ENCODE results near the gene CCDC81. TPM values are rescaled to one million over a fixed set of nuclear protein-coding genes. Genes with fewer than 3 reads are reported as not detected.

Gene CCDC81
- total RNA-seq, 2 donors from 2014 or later: 0.51 TPM; not detected in 1

DNA sequence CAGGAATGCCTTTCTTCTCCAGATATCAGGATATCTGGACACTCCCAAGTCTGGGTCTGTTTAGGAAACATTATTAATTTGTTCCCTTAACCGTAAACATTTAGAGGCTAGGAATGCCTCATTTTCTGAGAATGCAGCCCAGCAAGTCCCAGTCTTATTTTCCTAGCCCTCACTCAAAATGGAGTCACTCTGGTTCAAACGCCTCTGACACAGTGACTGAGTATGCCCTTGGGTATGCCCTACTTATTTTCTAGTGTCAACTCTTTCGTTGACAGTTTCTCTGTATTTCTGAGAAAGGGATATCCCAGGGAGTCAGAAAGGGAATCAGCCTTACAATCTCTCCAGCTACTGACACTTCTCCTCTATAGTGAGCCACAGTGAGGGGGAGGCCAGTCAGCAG lies 16.0 kb upstream of the CCDC81 start:
- Histone ChIP-seq H3K4me1 (no peaks in the 10 kb centered on the region), H3K4me3 (no peak overlapping the region), H3K36me3 (no peaks in the 10 kb centered on the region), H3K27ac (no peak overlapping the region), H3K27me3 (no peaks in the 10 kb centered on the region), H3K9me3 (no peaks in the 10 kb centered on the region)
- no peak for DNase-seq (ENCODE audit: low spot score)
- TF ChIP-seq CTCF (IDR thresholded peaks at IDR 0.05): no peak

- H3K4me3 ChIP-seq: no peak overlapping the region
- H3K27ac ChIP-seq: no peak overlapping the region
- H3K36me3 ChIP-seq: no peaks in the 10 kb centered on the region
- DNase-seq (ENCODE audit: low spot score): no peak
- no peaks in the 10 kb centered on the region for H3K9me3 ChIP-seq
- no peaks in the 10 kb centered on the region for H3K4me1 ChIP-seq
- H3K27me3 ChIP-seq: no peaks in the 10 kb centered on the region
- TF ChIP-seq CTCF (IDR thresholded peaks at IDR 0.05): no peak
Observed at GRCh38 chr11:86360775-86361395, 13.8 kb upstream of the CCDC81 start.

DNA sequence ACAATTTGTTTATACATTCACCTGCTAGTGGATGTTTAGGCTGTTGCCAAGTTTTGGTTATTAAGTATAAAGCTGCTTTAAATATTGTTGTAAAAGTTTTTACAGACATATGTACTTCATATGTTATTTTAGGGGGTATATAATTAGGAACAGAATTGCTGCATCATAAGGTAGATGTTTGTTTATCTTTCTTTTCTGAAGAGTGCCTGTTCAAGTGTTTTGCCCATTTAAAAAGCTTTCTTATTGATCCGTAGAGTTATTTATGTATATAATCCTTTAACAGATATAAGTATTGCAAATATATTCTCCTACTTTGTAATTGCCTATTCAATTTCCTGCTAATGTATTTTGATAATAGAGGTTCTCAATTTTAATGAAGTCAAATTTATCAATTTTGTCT lies 11.3 kb upstream of the CCDC81 start:
- H3K9me3 ChIP-seq: no peaks in the 10 kb centered on the region

GRCh38 chr11:86365546-86365945 lies 9.1 kb upstream of the CCDC81 start:
- no peak for DNase-seq (ENCODE audit: low spot score)
- Histone ChIP-seq H3K4me1 (no peaks in the 10 kb centered on the region), H3K4me3 (no peak overlapping the region), H3K27me3 (no peaks in the 10 kb centered on the region), H3K9me3 (no peaks in the 10 kb centered on the region), H3K36me3 (no peaks in the 10 kb centered on the region), H3K27ac (no peak overlapping the region)
- no peak for TF ChIP-seq CTCF (IDR thresholded peaks at IDR 0.05)

More for the DNA sequence above, 11.3 kb upstream of the CCDC81 start:
- Histone ChIP-seq H3K27ac (no peak overlapping the region), H3K27me3 (no peaks in the 10 kb centered on the region), H3K4me1 (no peaks in the 10 kb centered on the region), H3K36me3 (no peaks in the 10 kb centered on the region), H3K4me3 (no peak overlapping the region)
- DNase-seq (ENCODE audit: low spot score): no peak
- no peak for TF ChIP-seq CTCF (IDR thresholded peaks at IDR 0.05)

GRCh38 chr11:86369668-86370067 lies 5.0 kb upstream of the CCDC81 start:
- DNase-seq (ENCODE audit: low spot score): no peak
- no peaks in the 10 kb centered on the region for H3K36me3 ChIP-seq
- H3K27ac ChIP-seq: no peak overlapping the region
- no peak for TF ChIP-seq CTCF (IDR thresholded peaks at IDR 0.05)
- H3K27me3 ChIP-seq: no peaks in the 10 kb centered on the region
- no peaks in the 10 kb centered on the region for H3K9me3 ChIP-seq
- no peaks in the 10 kb centered on the region for H3K4me1 ChIP-seq
- H3K4me3 ChIP-seq: no peak overlapping the region

DNA sequence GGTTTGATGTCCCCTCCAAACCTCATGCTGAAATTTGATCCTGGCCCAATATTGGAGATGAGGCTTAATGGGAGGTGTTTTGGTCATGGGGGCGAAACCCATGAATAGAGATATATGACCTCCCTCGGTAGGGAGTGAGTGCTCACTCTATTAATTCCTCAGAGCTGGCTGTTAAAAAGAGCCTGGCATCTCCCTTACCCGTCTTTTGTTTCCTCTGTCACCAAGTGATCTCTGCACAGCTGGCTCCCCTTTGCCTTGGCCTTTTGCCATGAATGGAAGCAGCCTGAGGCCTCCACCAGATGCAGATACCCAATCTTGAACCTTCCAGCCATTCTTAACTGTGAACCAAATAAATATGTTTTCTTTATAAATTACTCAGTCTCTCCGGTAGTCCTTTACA lies 4.5 kb upstream of the CCDC81 start:
- Histone ChIP-seq H3K4me3 (no peak overlapping the region), H3K27me3 (no peaks in the 10 kb centered on the region), H3K9me3 (no peaks in the 10 kb centered on the region), H3K36me3 (no peaks in the 10 kb centered on the region), H3K27ac (no peak overlapping the region), H3K4me1 (no peaks in the 10 kb centered on the region)
- no peak for TF ChIP-seq CTCF (IDR thresholded peaks at IDR 0.05)
- no peak for DNase-seq (ENCODE audit: low spot score)

Measured in right atrium auricular region (tissue), 2 donors.